ENCODE data around the gene XRCC2. TPM values are rescaled to one million over a fixed set of nuclear protein-coding genes. Genes with fewer than 3 reads are reported as not detected.

XRCC2 gene
- total and polyA plus RNA-seq, 8 donors: 0.05 to 0.37 (median 0.20) TPM

- no peaks in the 10 kb centered on the region for H3K36me3 ChIP-seq
- no peaks in the 10 kb centered on the region for H3K27me3 ChIP-seq
- intact Hi-C loops (cut with DNase I): no loop called here
- FAIRE-seq (no peak), ATAC-seq (no peak), DNase-seq (no peak)
- H3K4me3 ChIP-seq: no peak overlapping the region
- 71 to 78% methylated on average over 4 of the region's 4 CpGs for WGBS, 2 donors
- no peaks in the 10 kb centered on the region for H3K4me1 ChIP-seq
- H3K27ac ChIP-seq: no peak overlapping the region
- no peaks in the 10 kb centered on the region for H3K9me3 ChIP-seq
- no peak for TF ChIP-seq CTCF (IDR thresholded peaks at IDR 0.05)
Measured at GRCh38 chr7:152664636-152665035, 11.3 kb downstream of the XRCC2 start.

- ATAC-seq (no peak), FAIRE-seq (no peak)
- no peak overlapping the region for H3K27ac ChIP-seq
Measured at GRCh38 chr7:152663931-152664330, 12.0 kb downstream of the XRCC2 start.

GRCh38 chr7:152663148-152663740 lies 12.7 kb downstream of the XRCC2 start:
- Histone ChIP-seq H3K27me3 (no peaks in the 10 kb centered on the region), H3K4me3 (no peak overlapping the region), H3K27ac (no peak overlapping the region), H3K36me3 (no peaks in the 10 kb centered on the region), H3K9me3 (no peaks in the 10 kb centered on the region), H3K4me1 (no peaks in the 10 kb centered on the region)
- no peak for TF ChIP-seq CTCF (IDR thresholded peaks at IDR 0.05)
- ATAC-seq: no peak
- no peak for FAIRE-seq
- no peak for DNase-seq
- intact Hi-C loops (cut with DNase I): no loop called here
- 90 to 93% methylated on average over 11 of the region's 11 CpGs for WGBS, 2 donors

More at GRCh38 chr7:152663931-152664330, 12.0 kb downstream of the XRCC2 start:
- DNase-seq: no peak
- intact Hi-C loops (cut with DNase I): no loop called here
- 92 to 95% methylated on average over 2 of the region's 2 CpGs for WGBS, 2 donors
- Histone ChIP-seq H3K4me1 (no peaks in the 10 kb centered on the region), H3K9me3 (no peaks in the 10 kb centered on the region), H3K27me3 (no peaks in the 10 kb centered on the region), H3K36me3 (no peaks in the 10 kb centered on the region), H3K4me3 (no peak overlapping the region)
- TF ChIP-seq CTCF (IDR thresholded peaks at IDR 0.05): no peak

GRCh38 chr7:152661479-152661878 lies 14.5 kb downstream of the XRCC2 start:
- DNase-seq (no peak), ATAC-seq (no peak), FAIRE-seq (no peak)
- TF ChIP-seq CTCF (IDR thresholded peaks at IDR 0.05): no peak
- Histone ChIP-seq H3K4me1 (no peaks in the 10 kb centered on the region), H3K9me3 (no peaks in the 10 kb centered on the region), H3K4me3 (no peak overlapping the region), H3K27ac (no peak overlapping the region), H3K36me3 (no peaks in the 10 kb centered on the region), H3K27me3 (no peaks in the 10 kb centered on the region)
- 83 to 100% methylated on average over 1 of the region's 1 CpG for WGBS, 2 donors
- intact Hi-C loops (cut with DNase I): no loop called here

- H3K27ac ChIP-seq: no peak overlapping the region
- no peak overlapping the region for H3K4me3 ChIP-seq
- no peak for TF ChIP-seq CTCF (IDR thresholded peaks at IDR 0.05)
- no peaks in the 10 kb centered on the region for H3K4me1 ChIP-seq
- no peaks in the 10 kb centered on the region for H3K27me3 ChIP-seq
- WGBS, 2 donors: 94 to 97% methylated on average over 7 of the region's 7 CpGs
- no peaks in the 10 kb centered on the region for H3K9me3 ChIP-seq
- DNase-seq (no peak), ATAC-seq (no peak), FAIRE-seq (no peak)
- intact Hi-C loops (cut with DNase I): no loop called here
- H3K36me3 ChIP-seq: no peaks in the 10 kb centered on the region
Measured at GRCh38 chr7:152660021-152660420, 15.9 kb downstream of the XRCC2 start.

All from pancreas (tissue), 10 donors.